Mesothelial cell of epicardium (in vitro differentiated cells): ENCODE data around the gene PPM1B. TPM values are rescaled to one million over a fixed set of nuclear protein-coding genes. Genes with fewer than 3 reads are reported as not detected.

Experiments used
- DNase-seq, 2 experiments: peaks; one replicate each; pipeline ENCODE4 v3.0.0; 2021; ENCODE audit warnings: low spot score in 2 of 2; ENCODE audit not compliant: unreplicated experiment in 2 of 2
- H3K27ac Mint-ChIP-seq: 2 replicates; pipeline ENCODE4 v1.8.0; 2021; ENCODE audit warnings: mixed read lengths
- H3K27me3 Mint-ChIP-seq: 2 replicates; pipeline ENCODE4 v1.8.0; 2021; ENCODE audit warnings: low read depth, mixed read lengths
- H3K36me3 Mint-ChIP-seq: 2 replicates; pipeline ENCODE4 v1.8.0; 2021; ENCODE audit warnings: mixed read lengths
- H3K4me1 Mint-ChIP-seq: 2 replicates; pipeline ENCODE4 v1.8.0; 2021; ENCODE audit warnings: mixed read lengths
- H3K4me3 Mint-ChIP-seq: 2 replicates; pipeline ENCODE4 v1.8.0; 2021; ENCODE audit warnings: mild to moderate bottlenecking, moderate library complexity, mixed read lengths
- H3K9me3 Mint-ChIP-seq: 2 replicates; pipeline ENCODE4 v1.8.0; 2021; ENCODE audit warnings: mixed read lengths
- CTCF ChIP-seq: fragments of 200-600 bp; sonication (generic); IDR thresholded peaks from one replicate; pipeline ENCODE4 v1.5.0; 2021; ENCODE audit warnings: antibody characterized with exemption; ENCODE audit not compliant: unreplicated experiment
- total RNA-seq: library from RNA; stranded (reverse); gene quantifications from 3 replicates; pipeline ENCODE4 v1.2.1, GENCODE V29; 2021

PPM1B gene
- total RNA-seq, 1 donor from 2014 or later = 36.4 TPM

DNA sequence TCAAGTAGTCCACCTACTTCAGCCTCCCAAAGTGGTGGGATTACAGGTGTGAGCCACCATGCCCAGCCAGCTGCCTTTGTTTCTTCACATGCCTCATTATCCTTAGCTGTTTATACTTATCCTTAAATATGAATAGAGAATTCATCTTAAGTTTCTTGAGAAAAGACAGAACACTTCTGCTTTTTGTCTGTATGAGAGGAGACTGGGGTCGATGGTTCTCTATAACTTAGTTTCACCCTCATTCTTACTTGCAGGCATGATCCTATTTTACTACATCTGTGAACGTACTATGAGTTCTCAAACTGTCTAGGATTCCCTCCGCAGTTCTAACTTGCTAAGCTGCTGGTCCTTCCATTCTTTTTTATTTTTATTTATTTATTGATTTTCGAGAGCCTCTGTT, 20.4 kb downstream of the PPM1B start:
- DNase-seq = no peak
- TF ChIP-seq CTCF = no peak
- H3K9me3 Mint-ChIP-seq = no peaks in the 10 kb centered on the region
- peaks cover 5% of the 10 kb centered on the region for H3K4me1 Mint-ChIP-seq
- no peaks in the 10 kb centered on the region for H3K36me3 Mint-ChIP-seq
- no peak overlapping the region for H3K4me3 Mint-ChIP-seq
- H3K27ac Mint-ChIP-seq = no peak overlapping the region
- H3K27me3 Mint-ChIP-seq = no peaks in the 10 kb centered on the region

DNA sequence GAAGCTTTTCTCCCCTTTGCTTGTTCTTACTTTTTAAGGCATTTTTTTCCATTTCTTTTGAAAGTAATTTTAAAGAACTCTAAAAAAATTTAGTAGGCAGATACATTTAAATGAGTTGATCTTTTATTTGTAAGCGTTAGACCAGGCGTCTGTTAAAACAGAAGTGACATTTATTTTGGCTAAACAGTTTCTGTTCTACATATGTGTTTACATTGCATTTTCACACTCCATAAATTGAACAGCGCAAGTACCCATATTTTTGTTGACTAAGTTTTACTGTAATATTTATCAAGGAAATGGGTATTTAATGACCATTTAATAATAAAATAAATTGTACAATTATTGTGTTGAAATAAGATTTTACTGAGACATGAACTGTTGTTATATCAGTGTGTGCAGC, 21.9 kb downstream of the PPM1B start:
- TF ChIP-seq CTCF = no peak
- Mint-ChIP-seq H3K9me3 (no peaks in the 10 kb centered on the region), H3K36me3 (peaks cover under 1% of the 10 kb centered on the region), H3K27ac (no peak overlapping the region), H3K4me3 (no peak overlapping the region), H3K4me1 (no peaks in the 10 kb centered on the region), H3K27me3 (no peaks in the 10 kb centered on the region)
- no peak for DNase-seq

DNA sequence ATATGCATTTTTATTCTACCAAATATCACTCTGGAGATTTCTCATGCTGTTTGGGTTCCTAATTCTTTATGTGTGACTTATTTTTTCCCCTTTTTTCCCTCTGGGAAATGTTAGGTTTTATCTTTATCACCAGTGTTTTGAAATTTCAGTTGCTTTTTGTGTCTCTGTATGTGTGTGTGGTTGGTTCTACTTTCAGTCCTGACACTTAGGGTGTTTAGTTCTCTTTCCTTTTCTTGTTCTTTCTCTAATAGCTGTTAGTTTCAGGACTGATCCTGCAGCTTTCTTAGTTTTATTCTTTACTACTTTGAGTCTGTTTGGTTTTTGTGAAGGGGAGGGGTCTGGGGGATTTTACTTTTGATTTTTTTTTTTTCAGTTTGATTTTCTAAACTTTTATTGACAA, 23.1 kb downstream of the PPM1B start:
- no peaks in the 10 kb centered on the region for H3K9me3 Mint-ChIP-seq
- no peaks in the 10 kb centered on the region for H3K4me1 Mint-ChIP-seq
- H3K36me3 Mint-ChIP-seq = peaks cover 5% of the 10 kb centered on the region
- no peaks in the 10 kb centered on the region for H3K27me3 Mint-ChIP-seq
- no peak for DNase-seq
- no peak for TF ChIP-seq CTCF
- no peak overlapping the region for H3K27ac Mint-ChIP-seq
- no peak overlapping the region for H3K4me3 Mint-ChIP-seq

- H3K27me3 Mint-ChIP-seq = no peaks in the 10 kb centered on the region
- H3K4me3 Mint-ChIP-seq = no peak overlapping the region
- no peaks in the 10 kb centered on the region for H3K4me1 Mint-ChIP-seq
- H3K9me3 Mint-ChIP-seq = no peaks in the 10 kb centered on the region
- H3K36me3 Mint-ChIP-seq = peaks cover 5% of the 10 kb centered on the region
- no peak overlapping the region for H3K27ac Mint-ChIP-seq
- DNase-seq = no peak
- no peak for TF ChIP-seq CTCF
Measured at GRCh38 chr2:44192646-44193045, 24.0 kb downstream of the PPM1B start.

DNA sequence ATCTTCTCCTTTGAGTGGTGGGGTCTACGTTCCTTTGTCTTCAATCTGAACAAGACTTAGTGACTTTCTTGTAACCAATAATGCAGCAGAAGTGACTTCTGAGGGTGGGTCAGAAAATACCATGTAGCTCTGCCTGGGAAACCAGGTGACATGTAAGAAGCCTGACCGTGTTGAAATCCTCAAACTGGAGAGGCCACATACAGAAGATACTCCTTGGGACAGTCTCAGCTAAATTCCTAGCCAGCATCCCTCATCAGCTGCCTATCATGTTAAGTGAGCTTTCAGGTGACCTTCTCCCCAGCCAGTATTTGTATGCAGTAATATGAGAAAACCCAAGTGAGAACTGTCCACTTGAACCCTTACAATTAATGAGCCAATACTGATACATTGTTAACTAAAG, 27.0 kb downstream of the PPM1B start:
- no peaks in the 10 kb centered on the region for H3K27me3 Mint-ChIP-seq
- no peak for TF ChIP-seq CTCF
- H3K27ac Mint-ChIP-seq = no peak overlapping the region
- H3K36me3 Mint-ChIP-seq = peaks cover 5% of the 10 kb centered on the region
- H3K4me1 Mint-ChIP-seq = no peaks in the 10 kb centered on the region
- no peaks in the 10 kb centered on the region for H3K9me3 Mint-ChIP-seq
- H3K4me3 Mint-ChIP-seq = no peak overlapping the region
- DNase-seq = no peak

- Mint-ChIP-seq H3K9me3 (no peaks in the 10 kb centered on the region), H3K27ac (no peak overlapping the region)
- TF ChIP-seq CTCF = no peak
Measured at GRCh38 chr2:44197816-44198215, 29.1 kb downstream of the PPM1B start.

More at GRCh38 chr2:44197816-44198215, 29.1 kb downstream of the PPM1B start:
- DNase-seq = no peak
- no peak overlapping the region for H3K4me3 Mint-ChIP-seq
- H3K36me3 Mint-ChIP-seq = peaks cover 5% of the 10 kb centered on the region
- H3K27me3 Mint-ChIP-seq = no peaks in the 10 kb centered on the region
- H3K4me1 Mint-ChIP-seq = no peaks in the 10 kb centered on the region
